Keratinocyte (primary cell): ENCODE results near the gene APEH. TPM values are rescaled to one million over a fixed set of nuclear protein-coding genes. Genes with fewer than 3 reads are reported as not detected.

Source experiments
- DNase-seq: peaks from one replicate; pipeline ENCODE4 v3.0.0-alpha.2; 2011; ENCODE audit warnings: low read depth, missing footprints, low spot score
- FAIRE-seq: peaks from 2 replicates; lab custom pipeline; 2011; peaks lifted over from hg19 to GRCh38; lab: Jason Lieb, UNC
- H2AFZ ChIP-seq: 2 replicates; pipeline ENCODE4 v1.6.0; 2012; ENCODE audit warnings: low read length, control low read depth, inconsistent platforms; ENCODE audit not compliant: control insufficient read depth
- H3K27ac ChIP-seq: 2 replicates; pipeline ENCODE4 v1.5.1; 2011; ENCODE audit warnings: low read length; ENCODE audit not compliant: control insufficient read depth, insufficient read depth
- H3K27me3 ChIP-seq: 3 replicates; pipeline ENCODE4 v1.6.0; 2011; ENCODE audit warnings: low read length; ENCODE audit not compliant: control insufficient read depth, insufficient read depth; ENCODE audit errors: extremely low read depth
- H3K36me3 ChIP-seq, 2 experiments: 2 replicates in 1 of 2; 3 replicates in 1 of 2; pipeline ENCODE4 v1.5.1; 2011; ENCODE audit warnings: low read length in 2 of 2, mild to moderate bottlenecking in 1 of 2; ENCODE audit not compliant: control insufficient read depth in 2 of 2, insufficient read depth in 2 of 2; ENCODE audit errors: extremely low read depth in 1 of 2
- H3K4me1 ChIP-seq: 3 replicates; pipeline ENCODE4 v1.5.1; 2011; ENCODE audit warnings: low read length; ENCODE audit not compliant: control insufficient read depth, insufficient read depth; ENCODE audit errors: extremely low read depth
- H3K4me2 ChIP-seq: 3 replicates; pipeline ENCODE4 v1.6.0; 2011; ENCODE audit warnings: low read depth, low read length; ENCODE audit not compliant: control insufficient read depth, insufficient read depth; ENCODE audit errors: extremely low read depth
- H3K4me3 ChIP-seq, 3 experiments: fragments of 200-600 bp in 1 of 3; sonication (generic) in 1 of 3; 2 replicates in 2 of 3; 3 replicates in 1 of 3; pipeline ENCODE4 v1.5.1; 2011 to 2016; ENCODE audit warnings: low read length in 3 of 3, mild to moderate bottlenecking in 3 of 3, control low read depth in 2 of 3, inconsistent platforms in 1 of 3, low read depth in 1 of 3, mixed read lengths in 1 of 3, mixed run types in 1 of 3, moderate library complexity in 1 of 3; ENCODE audit not compliant: control insufficient read depth in 2 of 3, insufficient read depth in 2 of 3; ENCODE audit errors: extremely low read depth in 1 of 3
- H3K79me2 ChIP-seq: 2 replicates; pipeline ENCODE4 v1.6.0; 2012; ENCODE audit warnings: low read length; ENCODE audit not compliant: control insufficient read depth, insufficient read depth
- H3K9ac ChIP-seq: 3 replicates; pipeline ENCODE4 v1.6.0; 2011; ENCODE audit warnings: low read length; ENCODE audit not compliant: control insufficient read depth, insufficient read depth; ENCODE audit errors: extremely low read depth
- H3K9me1 ChIP-seq: 3 replicates; pipeline ENCODE4 v1.6.0; 2011; ENCODE audit warnings: low read length; ENCODE audit not compliant: control insufficient read depth, insufficient read depth; ENCODE audit errors: extremely low read depth
- H3K9me3 ChIP-seq: 2 replicates; pipeline ENCODE4 v1.5.1; 2012; ENCODE audit warnings: low read depth, low read length; ENCODE audit not compliant: control insufficient read depth
- H4K20me1 ChIP-seq: 3 replicates; pipeline ENCODE4 v1.6.0; 2011; ENCODE audit warnings: low read length; ENCODE audit not compliant: control insufficient read depth, insufficient read depth; ENCODE audit errors: extremely low read depth
- CTCF ChIP-seq, 3 experiments: IDR thresholded peaks in 1 of 3; conservative IDR thresholded peaks in 1 of 3; optimal IDR thresholded peaks in 1 of 3; 2 replicates in 2 of 3; 3 replicates in 1 of 3; pipeline versions ENCODE3 to v1.5.1; 2011; ENCODE audit warnings: low read length in 3 of 3, mild to moderate bottlenecking in 3 of 3, moderate library complexity in 2 of 3, control low read depth in 1 of 3, inconsistent platforms in 1 of 3; ENCODE audit not compliant: insufficient read depth in 2 of 3; ENCODE audit errors: extremely low read depth in 1 of 3
- EZH2 ChIP-seq: IDR thresholded peaks from one replicate; pipeline ENCODE4 v1.6.1; 2012; ENCODE audit warnings: inconsistent platforms, mild to moderate bottlenecking, low read length, moderate library complexity
- dilution Hi-C: fragments of 300-500 bp; cut with MboI; formaldehyde crosslinking; loops from one replicate; pipeline ENCODE4 v1.7.0; 2020; ENCODE audit warnings: low sequenced_read_pairs; ENCODE audit not compliant: extremely low pct_ligation_motif_present
- polyA plus RNA-seq, 5 experiments: library from polyadenylated mRNA; depleted of rRNA in 3 of 5; stranded (reverse) in 3 of 5; stranded (forward) in 1 of 5; unstranded in 1 of 5; fragments of >200 nt; gene quantifications; 1 replicate in 1 of 5; 2 replicates in 3 of 5; 3 replicates in 1 of 5; pipeline versions ENCODE4 v1.2.1 to v1.2.3, GENCODE V29; 2011 to 2012; ENCODE audit warnings: missing spikeins in 2 of 5, low read depth in 1 of 5, low replicate concordance in 1 of 5

APEH gene
- polyA plus RNA-seq, 1 donor (not counting 4 experiments of a cell fraction or from before 2014, with no cell fraction given): 106 TPM

- dilution Hi-C loops: no loop called here
- TF ChIP-seq EZH2: no peak
- no peak for TF ChIP-seq CTCF (optimal IDR thresholded peaks at IDR 0.05 in 1 of 3, IDR thresholded peaks at IDR 0.05 in 1 of 3, conservative IDR thresholded peaks at IDR 0.05 in 1 of 3; ENCODE audit: extremely low read depth in 1 of 3, insufficient read depth in 2 of 3, low read length in 3 of 3)
- Histone ChIP-seq H3K9me1 (no peaks in the 10 kb centered on the region), H3K9me3 (no peaks in the 10 kb centered on the region), H2AFZ (no peak overlapping the region), H3K79me2 (no peaks in the 10 kb centered on the region), H4K20me1 (no peaks in the 10 kb centered on the region), H3K27ac (no peak overlapping the region), H3K36me3 (no peaks in the 10 kb centered on the region), H3K9ac (no peak overlapping the region), H3K27me3 (peaks cover 7% of the 10 kb centered on the region), H3K4me3 (no peak overlapping the region), H3K4me2 (no peak overlapping the region), H3K4me1 (peaks cover 3% of the 10 kb centered on the region)
- FAIRE-seq (no peak), DNase-seq (no peak)
Measured at GRCh38 chr3:49647741-49648140, 26.4 kb upstream of the APEH start.

- no peak overlapping the region for H3K4me2 ChIP-seq
- no peaks in the 10 kb centered on the region for H3K36me3 ChIP-seq
- dilution Hi-C loops: no loop called here
- H2AFZ ChIP-seq: no peak overlapping the region
- no peaks in the 10 kb centered on the region for H3K79me2 ChIP-seq
- H3K27me3 ChIP-seq: peaks cover 7% of the 10 kb centered on the region
- no peak for TF ChIP-seq EZH2
- TF ChIP-seq CTCF (optimal IDR thresholded peaks at IDR 0.05 in 1 of 3, IDR thresholded peaks at IDR 0.05 in 1 of 3, conservative IDR thresholded peaks at IDR 0.05 in 1 of 3; ENCODE audit: extremely low read depth in 1 of 3, insufficient read depth in 2 of 3, low read length in 3 of 3): no peak
- no peak for DNase-seq
- H4K20me1 ChIP-seq: no peaks in the 10 kb centered on the region
- H3K4me3 ChIP-seq: no peak overlapping the region
- no peak overlapping the region for H3K27ac ChIP-seq
- no peaks in the 10 kb centered on the region for H3K9me1 ChIP-seq
- no peak for FAIRE-seq
- H3K9ac ChIP-seq: no peak overlapping the region
- peaks cover 3% of the 10 kb centered on the region for H3K4me1 ChIP-seq
- no peaks in the 10 kb centered on the region for H3K9me3 ChIP-seq
Measured at GRCh38 chr3:49648354-49649019, 25.7 kb upstream of the APEH start.
